CD4-positive, alpha-beta T cell treated with Interleukin-6 at 100 ng/mL for 8 hours (primary cell): ENCODE data around the gene ITGA11.

Experiments
- DNase-seq: peaks from one replicate; pipeline ENCODE4 v3.0.0-alpha.2; 2020; ENCODE audit warnings: mixed read lengths, low spot score

Gene ITGA11

GRCh38 chr15:68289621-68290352 lies 142.2 kb downstream of the ITGA11 start:
- DNase-seq: no peak

GRCh38 chr15:68289057-68289456 lies 142.9 kb downstream of the ITGA11 start:
- DNase-seq: no peak

GRCh38 chr15:68286256-68286655 lies 145.7 kb downstream of the ITGA11 start:
- no peak for DNase-seq

GRCh38 chr15:68285259-68285980 lies 146.5 kb downstream of the ITGA11 start:
- no peak for DNase-seq

GRCh38 chr15:68284616-68285258 lies 147.2 kb downstream of the ITGA11 start:
- DNase-seq: no peak

GRCh38 chr15:68283401-68283800 lies 148.6 kb downstream of the ITGA11 start:
- DNase-seq: no peak

GRCh38 chr15:68281008-68281407 lies 151.0 kb downstream of the ITGA11 start:
- no peak for DNase-seq

GRCh38 chr15:68279779-68280753 lies 151.9 kb downstream of the ITGA11 start:
- no peak for DNase-seq

GRCh38 chr15:68278595-68279405 lies 153.2 kb downstream of the ITGA11 start:
- no peak for DNase-seq

- no peak for DNase-seq
Measured at GRCh38 chr15:68278345-68278594, 153.7 kb downstream of the ITGA11 start.

GRCh38 chr15:68277603-68278344 lies 154.2 kb downstream of the ITGA11 start, which contains the start of gene FEM1B:
Gene FEM1B, plus strand, starts transcription at chr15:68277745. Its CDS starts 673 bp downstream, at chr15:68278418.
- peak; percentile 86 for DNase-seq

GRCh38 chr15:68277131-68277602 lies 154.8 kb downstream of the ITGA11 start:
- DNase-seq: no peak

GRCh38 chr15:68276668-68277067 lies 155.3 kb downstream of the ITGA11 start:
- no peak for DNase-seq

- no peak for DNase-seq
Measured at GRCh38 chr15:68275165-68275746, 156.7 kb downstream of the ITGA11 start.

GRCh38 chr15:68274201-68274848 lies 157.6 kb downstream of the ITGA11 start:
- no peak for DNase-seq

GRCh38 chr15:68272721-68273271 lies 159.2 kb downstream of the ITGA11 start:
- DNase-seq: no peak

- no peak for DNase-seq
Measured at GRCh38 chr15:68271854-68272471, 160.0 kb downstream of the ITGA11 start.

GRCh38 chr15:68268405-68268804 lies 163.6 kb downstream of the ITGA11 start:
- DNase-seq: no peak

- no peak for DNase-seq
Measured at GRCh38 chr15:68265674-68266073, 166.3 kb downstream of the ITGA11 start.
